GM23338 (cell line): ENCODE results near the gene FPR1. TPM values are rescaled to one million over a fixed set of nuclear protein-coding genes. Genes with fewer than 3 reads are reported as not detected.

Source experiments
- ATAC-seq: fragments of 200-7000 bp; cut with Tn5 transposase; 3 replicates; pipeline ENCODE4 v1.9.1; 2020
- DNase-seq: peaks from one replicate; pipeline ENCODE4 v3.0.0-alpha.2; 2015; ENCODE audit warnings: low spot score
- H2AFZ ChIP-seq: fragments of 200-600 bp; sonication (generic); 2 replicates; pipeline ENCODE4 v1.8.0; 2016; ENCODE audit warnings: antibody characterized with exemption, mild to moderate bottlenecking, moderate library complexity
- H3F3A ChIP-seq: fragments of 200-600 bp; sonication (generic); replicated peaks from 2 replicates; pipeline ENCODE4 v1.8.0; 2017; ENCODE audit warnings: antibody characterized with exemption, mixed run types, low read depth
- H3K27ac ChIP-seq: fragments of 200-600 bp; sonication (generic); 2 replicates; pipeline ENCODE4 v1.6.1; 2016; ENCODE audit warnings: low read depth
- H3K27me3 ChIP-seq: fragments of 200-600 bp; sonication (generic); 2 replicates; pipeline ENCODE4 v1.8.0; 2016; ENCODE audit warnings: mild to moderate bottlenecking, mixed run types, moderate library complexity; ENCODE audit not compliant: insufficient read depth
- H3K36me3 ChIP-seq: fragments of 200-600 bp; sonication (generic); 2 replicates; pipeline ENCODE4 v1.8.0; 2016; ENCODE audit warnings: mild to moderate bottlenecking; ENCODE audit not compliant: insufficient read depth
- H3K4me1 ChIP-seq: fragments of 200-600 bp; sonication (generic); 2 replicates; pipeline ENCODE4 v1.8.0; 2016; ENCODE audit warnings: mild to moderate bottlenecking, moderate library complexity; ENCODE audit not compliant: insufficient read depth
- H3K4me2 ChIP-seq: fragments of 200-600 bp; sonication (generic); 2 replicates; pipeline ENCODE4 v1.7.1; 2017; ENCODE audit warnings: mixed run types
- H3K4me3 ChIP-seq: fragments of 200-600 bp; sonication (generic); 2 replicates; pipeline ENCODE4 v1.6.1; 2016; ENCODE audit warnings: mixed run types
- H3K79me2 ChIP-seq: fragments of 200-600 bp; sonication (generic); replicated peaks from 2 replicates; pipeline ENCODE4 v1.8.0; 2017; ENCODE audit warnings: mild to moderate bottlenecking; ENCODE audit not compliant: insufficient read depth
- H3K9me2 ChIP-seq: fragments of 200-600 bp; sonication (generic); 2 replicates; pipeline ENCODE4 v1.8.0; 2017; ENCODE audit not compliant: insufficient read depth
- H4K20me1 ChIP-seq: fragments of 200-600 bp; sonication (generic); replicated peaks from 2 replicates; pipeline ENCODE4 v1.8.0; 2017; ENCODE audit warnings: mild to moderate bottlenecking; ENCODE audit not compliant: insufficient read depth
- H3K27ac Mint-ChIP-seq: 2 replicates; pipeline ENCODE4 v1.8.0; 2020; ENCODE audit warnings: inconsistent platforms, mild to moderate bottlenecking, moderate library complexity, mixed read lengths
- H3K27me3 Mint-ChIP-seq: 3 replicates; pipeline ENCODE4 v1.8.0; 2022; ENCODE audit warnings: low read depth, mild to moderate bottlenecking, moderate library complexity, mixed read lengths, inconsistent platforms; ENCODE audit not compliant: insufficient read depth, poor library complexity
- H3K36me3 Mint-ChIP-seq: 3 replicates; pipeline ENCODE4 v1.8.0; 2021; ENCODE audit warnings: low read depth, mild to moderate bottlenecking, inconsistent platforms, moderate library complexity, mixed read lengths
- H3K4me1 Mint-ChIP-seq: 3 replicates; pipeline ENCODE4 v1.8.0; 2020; ENCODE audit warnings: mild to moderate bottlenecking, inconsistent platforms, mixed read lengths
- H3K4me3 Mint-ChIP-seq: 3 replicates; pipeline ENCODE4 v1.8.0; 2021; ENCODE audit warnings: moderate library complexity, mild to moderate bottlenecking, inconsistent platforms, mixed read lengths
- H3K9me3 Mint-ChIP-seq: 3 replicates; pipeline ENCODE4 v1.8.0; 2020; ENCODE audit warnings: moderate library complexity, mild to moderate bottlenecking, inconsistent platforms, mixed read lengths
- CREB1 ChIP-seq: fragments of 250-450 bp; sonication (Bioruptor Pico); IDR thresholded peaks from 2 replicates; pipeline ENCODE4 v1.5.0; 2020; ENCODE audit warnings: low read depth, mild to moderate bottlenecking, moderate library complexity
- CTCF ChIP-seq, 2 experiments: fragments of 200-600 bp in 1 of 2; sonication (generic) in 1 of 2; conservative IDR thresholded peaks; 2 replicates each; pipeline versions ENCODE4 v1.5.1 to v1.6.1; 2016 to 2017; ENCODE audit warnings: antibody characterized with exemption in 2 of 2, low read depth in 2 of 2, mild to moderate bottlenecking in 2 of 2, moderate library complexity in 1 of 2
- EZH2 ChIP-seq: fragments of 200-600 bp; sonication (generic); IDR thresholded peaks from one replicate; pipeline ENCODE4 v1.8.0; 2017; ENCODE audit warnings: antibody characterized with exemption, mild to moderate bottlenecking, low read depth; ENCODE audit not compliant: unreplicated experiment
- EZH2phosphoT487 ChIP-seq: fragments of 200-600 bp; sonication (generic); IDR thresholded peaks from one replicate; pipeline ENCODE4 v1.8.1; 2018; ENCODE audit warnings: antibody characterized with exemption; ENCODE audit not compliant: unreplicated experiment
- JUNB ChIP-seq: IDR thresholded peaks from one replicate; pipeline ENCODE4 v1.6.1; 2016; ENCODE audit warnings: antibody characterized with exemption; ENCODE audit not compliant: unreplicated experiment
- NANOG ChIP-seq: IDR thresholded peaks from 2 replicates; pipeline ENCODE4 v1.6.1; 2016; ENCODE audit warnings: antibody characterized with exemption, borderline replicate concordance
- POLR2AphosphoS5 ChIP-seq: IDR thresholded peaks from 2 replicates; pipeline ENCODE4 v1.6.1; 2016; ENCODE audit warnings: antibody characterized with exemption, low read depth
- REST ChIP-seq: IDR thresholded peaks from one replicate; pipeline ENCODE4 v1.6.1; 2018; ENCODE audit warnings: antibody characterized with exemption; ENCODE audit not compliant: unreplicated experiment
- STAT1 ChIP-seq: IDR thresholded peaks from one replicate; pipeline ENCODE4 v1.6.1; 2016; ENCODE audit warnings: antibody characterized with exemption; ENCODE audit not compliant: unreplicated experiment
- ZNF114 ChIP-seq: fragments of 250-450 bp; sonication (Bioruptor Pico); IDR thresholded peaks from 2 replicates; pipeline ENCODE4 v1.5.0; 2020; ENCODE audit warnings: mild to moderate bottlenecking, moderate library complexity
- ZNF331 ChIP-seq: fragments of 250-450 bp; sonication (Bioruptor Pico); IDR thresholded peaks from 2 replicates; pipeline ENCODE4 v1.5.0; 2020; ENCODE audit warnings: low read depth, mild to moderate bottlenecking, moderate library complexity
- ZNF462 ChIP-seq: fragments of 250-450 bp; sonication (Bioruptor Pico); IDR thresholded peaks from 2 replicates; pipeline ENCODE4 v1.5.0; 2020; ENCODE audit warnings: mild to moderate bottlenecking, moderate library complexity
- polyA plus RNA-seq: library from polyadenylated mRNA; unstranded; fragments of >200 nt; fragmentation: Nextera tagmentation; extraction: Ambion mirVana; gene quantifications from 2 replicates; pipeline ENCODE4 v1.2.1, GENCODE V29; 2016
- total RNA-seq: library from RNA; depleted of rRNA; stranded (reverse); fragments of >200 nt; shearing (Covaris generic); gene quantifications from 2 replicates; pipeline ENCODE4 v1.2.3, GENCODE V29; 2014
- TF ChIP-seq, protein P1 (sequence below): IDR thresholded peaks from 2 replicates; pipeline ENCODE4 v1.6.1; 2016; ENCODE audit warnings: antibody characterized with exemption

Gene FPR1
- total and polyA plus RNA-seq, 2 experiments from 2014 or later = not detected

DNA sequence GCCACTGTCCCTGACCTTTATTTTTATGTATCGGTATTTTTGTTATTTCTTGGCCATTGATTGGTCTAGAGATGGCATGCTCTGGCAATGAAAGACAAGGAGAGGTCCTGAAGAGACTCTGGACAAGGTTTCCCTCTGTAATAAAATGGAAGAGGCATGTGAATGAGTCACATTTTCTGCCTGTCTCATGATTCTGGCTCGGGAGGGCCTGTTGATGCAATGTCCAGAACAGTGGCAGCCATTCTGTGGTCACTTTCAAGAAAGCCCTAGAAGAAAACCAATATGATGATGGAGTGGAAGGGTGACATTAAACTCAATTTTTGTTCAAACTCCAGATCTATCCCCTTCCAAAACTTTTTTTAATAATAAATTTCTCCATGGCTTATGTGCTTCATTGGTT lies 41.3 kb upstream of the FPR1 start (continued):
- TF ChIP-seq REST (no peak), ZNF114 (CRISPR knock-in tag) (no peak), CREB1 (CRISPR knock-in tag) (no peak), STAT1 (no peak), CTCF (conservative IDR thresholded peaks at IDR 0.05; ENCODE audit: low read depth in 2 of 2) (no peak), ZNF331 (no peak), POLR2AphosphoS5 (no peak), NANOG (no peak), EZH2phosphoT487 (no peak), EZH2 (no peak)
- TF ChIP-seq, protein P1, sequence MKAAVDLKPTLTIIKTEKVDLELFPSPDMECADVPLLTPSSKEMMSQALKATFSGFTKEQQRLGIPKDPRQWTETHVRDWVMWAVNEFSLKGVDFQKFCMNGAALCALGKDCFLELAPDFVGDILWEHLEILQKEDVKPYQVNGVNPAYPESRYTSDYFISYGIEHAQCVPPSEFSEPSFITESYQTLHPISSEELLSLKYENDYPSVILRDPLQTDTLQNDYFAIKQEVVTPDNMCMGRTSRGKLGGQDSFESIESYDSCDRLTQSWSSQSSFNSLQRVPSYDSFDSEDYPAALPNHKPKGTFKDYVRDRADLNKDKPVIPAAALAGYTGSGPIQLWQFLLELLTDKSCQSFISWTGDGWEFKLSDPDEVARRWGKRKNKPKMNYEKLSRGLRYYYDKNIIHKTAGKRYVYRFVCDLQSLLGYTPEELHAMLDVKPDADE = no peak

DNA sequence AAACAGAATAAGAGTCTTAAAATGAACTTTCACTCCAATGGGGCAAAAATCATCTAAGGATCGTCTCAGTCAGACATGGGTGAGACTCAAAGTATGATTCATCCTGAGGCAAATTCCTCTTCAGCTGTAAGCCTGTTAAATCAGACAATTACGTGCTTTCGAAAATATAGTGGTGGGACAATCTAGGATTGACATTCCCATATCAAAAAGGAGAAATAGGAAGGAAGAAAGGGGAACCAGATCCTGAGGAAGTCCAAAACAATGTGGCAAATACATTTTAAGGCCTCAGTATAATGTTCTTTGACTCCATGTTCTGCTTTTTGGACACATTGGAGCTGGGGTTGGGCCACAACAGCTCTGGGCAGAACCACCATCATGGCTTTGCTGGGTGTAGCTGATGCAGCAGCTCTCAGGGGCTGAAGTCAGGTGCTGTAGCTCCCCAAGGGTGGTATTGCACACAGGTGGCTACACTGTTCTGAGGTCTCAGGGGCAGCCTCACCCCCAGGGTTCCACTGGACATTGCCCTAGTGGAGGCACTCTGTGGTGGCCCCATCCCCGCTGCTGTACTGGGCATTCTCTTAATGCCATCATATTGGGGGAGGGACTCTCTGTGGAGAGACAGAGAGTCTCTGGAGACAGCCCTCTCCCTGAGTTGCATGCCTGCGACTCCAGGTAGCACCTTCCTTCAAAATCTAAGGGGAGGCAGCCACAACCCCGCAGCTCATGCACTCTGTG lies 37.5 kb upstream of the FPR1 start:
- H3K36me3 Mint-ChIP-seq = peaks cover 4% of the 10 kb centered on the region; the same call in 2 of the 3 replicates
- no peaks in the 10 kb centered on the region for H3K27me3 Mint-ChIP-seq
- no peaks in the 10 kb centered on the region for H3K4me1 ChIP-seq
- H3K27ac Mint-ChIP-seq = no peak overlapping the region
- no peaks in the 10 kb centered on the region for H3F3A ChIP-seq
- no peaks in the 10 kb centered on the region for H3K36me3 ChIP-seq
- no peaks in the 10 kb centered on the region for H3K27me3 ChIP-seq
- no peaks in the 10 kb centered on the region for H4K20me1 ChIP-seq
- no peak for ATAC-seq
- no peaks in the 10 kb centered on the region for H3K4me1 Mint-ChIP-seq
- peaks cover 53% of the 10 kb centered on the region for H3K9me3 Mint-ChIP-seq
- no peaks in the 10 kb centered on the region for H3K79me2 ChIP-seq
- H2AFZ ChIP-seq = no peak overlapping the region
- peaks cover 7% of the 10 kb centered on the region; the same call in 1 of the 2 replicates for H3K9me2 ChIP-seq
- H3K27ac ChIP-seq = no peak overlapping the region
- no peak for DNase-seq
- H3K4me2 ChIP-seq = no peak overlapping the region
- H3K4me3 Mint-ChIP-seq = no peak overlapping the region
- no peak overlapping the region for H3K4me3 ChIP-seq
- TF ChIP-seq JUNB (no peak), ZNF462 (CRISPR knock-in tag) (no peak), STAT1 (no peak)
